Effector memory CD4-positive, alpha-beta T cell (primary cell): ENCODE data around the gene DCDC2C.

Source experiments
- DNase-seq, 3 donors: peaks; one replicate each; pipeline ENCODE4 v3.0.0-alpha.2; 2020
- H3K27ac ChIP-seq: 2 replicates; pipeline ENCODE4 v1.7.0; 2013; ENCODE audit warnings: mild to moderate bottlenecking, low read length, moderate library complexity; ENCODE audit not compliant: insufficient read depth, poor library complexity, severe bottlenecking
- H3K27me3 ChIP-seq: replicated peaks from 2 replicates; pipeline ENCODE4 v1.7.0; 2013; ENCODE audit warnings: mild to moderate bottlenecking, low read length; ENCODE audit not compliant: insufficient read depth, control insufficient read depth, poor library complexity, severe bottlenecking
- H3K36me3 ChIP-seq: 2 replicates; pipeline ENCODE4 v1.7.0; 2013; ENCODE audit warnings: mild to moderate bottlenecking, low read length, moderate library complexity; ENCODE audit not compliant: control insufficient read depth, insufficient read depth
- H3K4me1 ChIP-seq: 2 replicates; pipeline ENCODE4 v1.7.0; 2013; ENCODE audit warnings: low read length, mild to moderate bottlenecking; ENCODE audit not compliant: control insufficient read depth, insufficient read depth, poor library complexity, severe bottlenecking
- H3K4me3 ChIP-seq: 2 replicates; pipeline ENCODE4 v1.7.0; 2013; ENCODE audit warnings: low read length, low read depth, mild to moderate bottlenecking; ENCODE audit not compliant: insufficient read depth, poor library complexity, severe bottlenecking
- H3K9me3 ChIP-seq: 2 replicates; pipeline ENCODE4 v1.7.0; 2013; ENCODE audit warnings: mild to moderate bottlenecking, low read length, moderate library complexity; ENCODE audit not compliant: control insufficient read depth

The DCDC2C gene

GRCh38 chr2:3728104-3729054 is 25.0 kb downstream of the DCDC2C start:
- no peak for DNase-seq
- Histone ChIP-seq H3K36me3 (no peaks in the 10 kb centered on the region), H3K9me3 (no peaks in the 10 kb centered on the region), H3K27me3 (no peaks in the 10 kb centered on the region), H3K27ac (no peak overlapping the region), H3K4me1 (no peaks in the 10 kb centered on the region), H3K4me3 (no peak overlapping the region)

- H3K4me3 ChIP-seq = no peak overlapping the region
- H3K27me3 ChIP-seq = no peaks in the 10 kb centered on the region
- no peak overlapping the region for H3K27ac ChIP-seq
- H3K9me3 ChIP-seq = no peaks in the 10 kb centered on the region
- H3K36me3 ChIP-seq = no peaks in the 10 kb centered on the region
- no peaks in the 10 kb centered on the region for H3K4me1 ChIP-seq
- no peak for DNase-seq
Measured at GRCh38 chr2:3729055-3729448, 25.7 kb downstream of the DCDC2C start.

GRCh38 chr2:3729786-3730185 is 26.4 kb downstream of the DCDC2C start:
- H3K36me3 ChIP-seq = no peaks in the 10 kb centered on the region
- H3K9me3 ChIP-seq = no peaks in the 10 kb centered on the region
- no peak overlapping the region for H3K4me3 ChIP-seq
- no peak for DNase-seq
- H3K27ac ChIP-seq = no peak overlapping the region
- no peaks in the 10 kb centered on the region for H3K27me3 ChIP-seq
- H3K4me1 ChIP-seq = no peaks in the 10 kb centered on the region

- H3K36me3 ChIP-seq = no peaks in the 10 kb centered on the region
- H3K4me1 ChIP-seq = no peaks in the 10 kb centered on the region
- no peaks in the 10 kb centered on the region for H3K9me3 ChIP-seq
- H3K4me3 ChIP-seq = no peak overlapping the region
- no peaks in the 10 kb centered on the region for H3K27me3 ChIP-seq
- H3K27ac ChIP-seq = no peak overlapping the region
- no peak for DNase-seq
Measured at GRCh38 chr2:3730646-3731045, 27.3 kb downstream of the DCDC2C start.

- DNase-seq = no peak
- H3K9me3 ChIP-seq = no peaks in the 10 kb centered on the region
- no peak overlapping the region for H3K4me3 ChIP-seq
- no peaks in the 10 kb centered on the region for H3K36me3 ChIP-seq
- no peaks in the 10 kb centered on the region for H3K4me1 ChIP-seq
- no peak overlapping the region for H3K27ac ChIP-seq
- H3K27me3 ChIP-seq = no peaks in the 10 kb centered on the region
Measured at GRCh38 chr2:3731829-3732228, 28.5 kb downstream of the DCDC2C start.

- no peaks in the 10 kb centered on the region for H3K36me3 ChIP-seq
- no peaks in the 10 kb centered on the region for H3K9me3 ChIP-seq
- no peak overlapping the region for H3K4me3 ChIP-seq
- DNase-seq = no peak
- H3K27me3 ChIP-seq = no peaks in the 10 kb centered on the region
- no peak overlapping the region for H3K27ac ChIP-seq
- no peaks in the 10 kb centered on the region for H3K4me1 ChIP-seq
Measured at GRCh38 chr2:3736112-3736511, 32.7 kb downstream of the DCDC2C start.

GRCh38 chr2:3737128-3737527 is 33.8 kb downstream of the DCDC2C start:
- Histone ChIP-seq H3K4me3 (no peak overlapping the region), H3K4me1 (no peaks in the 10 kb centered on the region), H3K27me3 (peaks cover under 1% of the 10 kb centered on the region), H3K9me3 (no peaks in the 10 kb centered on the region), H3K27ac (no peak overlapping the region), H3K36me3 (no peaks in the 10 kb centered on the region)
- DNase-seq = no peak

GRCh38 chr2:3738454-3738853 is 35.1 kb downstream of the DCDC2C start:
- Histone ChIP-seq H3K4me3 (no peak overlapping the region), H3K36me3 (no peaks in the 10 kb centered on the region), H3K9me3 (no peaks in the 10 kb centered on the region), H3K4me1 (no peaks in the 10 kb centered on the region), H3K27ac (no peak overlapping the region), H3K27me3 (peaks cover 3% of the 10 kb centered on the region)
- no peak for DNase-seq

GRCh38 chr2:3739313-3739712 is 35.9 kb downstream of the DCDC2C start:
- no peaks in the 10 kb centered on the region for H3K36me3 ChIP-seq
- H3K27me3 ChIP-seq = peaks cover 3% of the 10 kb centered on the region
- H3K27ac ChIP-seq = no peak overlapping the region
- DNase-seq = no peak
- H3K9me3 ChIP-seq = no peaks in the 10 kb centered on the region
- no peaks in the 10 kb centered on the region for H3K4me1 ChIP-seq
- no peak overlapping the region for H3K4me3 ChIP-seq

- H3K27me3 ChIP-seq = peaks cover 3% of the 10 kb centered on the region
- no peak overlapping the region for H3K4me3 ChIP-seq
- no peaks in the 10 kb centered on the region for H3K9me3 ChIP-seq
- H3K36me3 ChIP-seq = no peaks in the 10 kb centered on the region
- DNase-seq = no peak
- H3K27ac ChIP-seq = no peak overlapping the region
- no peaks in the 10 kb centered on the region for H3K4me1 ChIP-seq
Measured at GRCh38 chr2:3741396-3741795, 38.0 kb downstream of the DCDC2C start.
